ENCODE data around the gene TEX9.
"Not testable (repeated sequence)": the region's sequence is repeated elsewhere in the genome, so short reads cannot be mapped to it uniquely, and the experiment has no call there.

The TEX9 gene

GRCh38 chr15:56393277-56393676 lies 28.1 kb downstream of the TEX9 start:
- no peak overlapping the region for H3K9ac ChIP-seq (ENCODE audit: low read length in 2 of 2)
- H3K4me3 ChIP-seq (ENCODE audit: low read length in 2 of 2), result no peak overlapping the region

GRCh38 chr15:56394909-56395308 lies 29.7 kb downstream of the TEX9 start:
- H3K27me3 ChIP-seq (ENCODE audit: control insufficient read depth in 1 of 2, insufficient read depth in 2 of 2, low read length in 2 of 2), result no peaks in the 10 kb centered on the region
- no peaks in the 10 kb centered on the region for H3K4me1 ChIP-seq (ENCODE audit: control insufficient read depth, insufficient read depth, low read length)
- no peak overlapping the region for H3K4me3 ChIP-seq (ENCODE audit: low read length in 2 of 2)
- no peaks in the 10 kb centered on the region for H3K9me3 ChIP-seq (ENCODE audit: control insufficient read depth in 2 of 2, low read length in 2 of 2)
- H3K9ac ChIP-seq (ENCODE audit: low read length in 2 of 2), result no peak overlapping the region
- no peaks in the 10 kb centered on the region for H3K36me3 ChIP-seq (ENCODE audit: control insufficient read depth in 2 of 2, insufficient read depth in 2 of 2, low read length in 2 of 2)
- H3K27ac ChIP-seq (ENCODE audit: low read length), result no peak overlapping the region

More at GRCh38 chr15:56393277-56393676, 28.1 kb downstream of the TEX9 start:
- Histone ChIP-seq H3K4me1 (ENCODE audit: control insufficient read depth, insufficient read depth, low read length) (no peaks in the 10 kb centered on the region), H3K36me3 (ENCODE audit: control insufficient read depth in 2 of 2, insufficient read depth in 2 of 2, low read length in 2 of 2) (no peaks in the 10 kb centered on the region), H3K27ac (ENCODE audit: low read length) (no peak overlapping the region), H3K9me3 (ENCODE audit: control insufficient read depth in 2 of 2, low read length in 2 of 2) (no peaks in the 10 kb centered on the region), H3K27me3 (ENCODE audit: control insufficient read depth in 1 of 2, insufficient read depth in 2 of 2, low read length in 2 of 2) (no peaks in the 10 kb centered on the region)

GRCh38 chr15:56397325-56397724 lies 32.1 kb downstream of the TEX9 start:
- H3K4me1 ChIP-seq (ENCODE audit: control insufficient read depth, insufficient read depth, low read length); H3K27me3 ChIP-seq (ENCODE audit: control insufficient read depth in 1 of 2, insufficient read depth in 2 of 2, low read length in 2 of 2); H3K4me3 ChIP-seq (ENCODE audit: low read length in 2 of 2); H3K27ac ChIP-seq (ENCODE audit: low read length); H3K9ac ChIP-seq (ENCODE audit: low read length in 2 of 2); H3K36me3 ChIP-seq (ENCODE audit: control insufficient read depth in 2 of 2, insufficient read depth in 2 of 2, low read length in 2 of 2); H3K9me3 ChIP-seq (ENCODE audit: control insufficient read depth in 2 of 2, low read length in 2 of 2): not testable (repeated sequence)

- not testable (repeated sequence) for H3K9ac ChIP-seq (ENCODE audit: low read length in 2 of 2); H3K27me3 ChIP-seq (ENCODE audit: control insufficient read depth in 1 of 2, insufficient read depth in 2 of 2, low read length in 2 of 2); H3K9me3 ChIP-seq (ENCODE audit: control insufficient read depth in 2 of 2, low read length in 2 of 2); H3K27ac ChIP-seq (ENCODE audit: low read length); H3K4me3 ChIP-seq (ENCODE audit: low read length in 2 of 2); H3K4me1 ChIP-seq (ENCODE audit: control insufficient read depth, insufficient read depth, low read length); H3K36me3 ChIP-seq (ENCODE audit: control insufficient read depth in 2 of 2, insufficient read depth in 2 of 2, low read length in 2 of 2)
Measured at GRCh38 chr15:56399209-56399608, 34.0 kb downstream of the TEX9 start.

GRCh38 chr15:56410721-56411120 lies 45.5 kb downstream of the TEX9 start:
- no peak overlapping the region for H3K27ac ChIP-seq (ENCODE audit: low read length)

GRCh38 chr15:56411122-56411749 lies 46.0 kb downstream of the TEX9 start:
- Histone ChIP-seq H3K4me3 (ENCODE audit: low read length in 2 of 2) (no peak overlapping the region), H3K9ac (ENCODE audit: low read length in 2 of 2) (no peak overlapping the region), H3K9me3 (ENCODE audit: control insufficient read depth in 2 of 2, low read length in 2 of 2) (no peaks in the 10 kb centered on the region), H3K27me3 (ENCODE audit: control insufficient read depth in 1 of 2, insufficient read depth in 2 of 2, low read length in 2 of 2) (no peaks in the 10 kb centered on the region), H3K4me1 (ENCODE audit: control insufficient read depth, insufficient read depth, low read length) (no peaks in the 10 kb centered on the region), H3K36me3 (ENCODE audit: control insufficient read depth in 2 of 2, insufficient read depth in 2 of 2, low read length in 2 of 2) (no peaks in the 10 kb centered on the region), H3K27ac (ENCODE audit: low read length) (no peak overlapping the region)

More at GRCh38 chr15:56410721-56411120, 45.5 kb downstream of the TEX9 start:
- no peaks in the 10 kb centered on the region for H3K27me3 ChIP-seq (ENCODE audit: control insufficient read depth in 1 of 2, insufficient read depth in 2 of 2, low read length in 2 of 2)
- no peak overlapping the region for H3K4me3 ChIP-seq (ENCODE audit: low read length in 2 of 2)
- no peaks in the 10 kb centered on the region for H3K4me1 ChIP-seq (ENCODE audit: control insufficient read depth, insufficient read depth, low read length)
- no peaks in the 10 kb centered on the region for H3K36me3 ChIP-seq (ENCODE audit: control insufficient read depth in 2 of 2, insufficient read depth in 2 of 2, low read length in 2 of 2)
- H3K9me3 ChIP-seq (ENCODE audit: control insufficient read depth in 2 of 2, low read length in 2 of 2), result no peaks in the 10 kb centered on the region
- H3K9ac ChIP-seq (ENCODE audit: low read length in 2 of 2), result no peak overlapping the region

- H3K27me3 ChIP-seq (ENCODE audit: control insufficient read depth in 1 of 2, insufficient read depth in 2 of 2, low read length in 2 of 2); H3K9me3 ChIP-seq (ENCODE audit: control insufficient read depth in 2 of 2, low read length in 2 of 2); H3K9ac ChIP-seq (ENCODE audit: low read length in 2 of 2); H3K4me3 ChIP-seq (ENCODE audit: low read length in 2 of 2); H3K27ac ChIP-seq (ENCODE audit: low read length); H3K36me3 ChIP-seq (ENCODE audit: control insufficient read depth in 2 of 2, insufficient read depth in 2 of 2, low read length in 2 of 2); H3K4me1 ChIP-seq (ENCODE audit: control insufficient read depth, insufficient read depth, low read length): not testable (repeated sequence)
Measured at GRCh38 chr15:56413114-56413733, 48.0 kb downstream of the TEX9 start.

- H3K9ac ChIP-seq (ENCODE audit: low read length in 2 of 2), result no peak overlapping the region
- H3K4me1 ChIP-seq (ENCODE audit: control insufficient read depth, insufficient read depth, low read length), result no peaks in the 10 kb centered on the region
- H3K9me3 ChIP-seq (ENCODE audit: control insufficient read depth in 2 of 2, low read length in 2 of 2), result no peaks in the 10 kb centered on the region
- H3K4me3 ChIP-seq (ENCODE audit: low read length in 2 of 2), result no peak overlapping the region
- no peaks in the 10 kb centered on the region for H3K27me3 ChIP-seq (ENCODE audit: control insufficient read depth in 1 of 2, insufficient read depth in 2 of 2, low read length in 2 of 2)
- H3K36me3 ChIP-seq (ENCODE audit: control insufficient read depth in 2 of 2, insufficient read depth in 2 of 2, low read length in 2 of 2), result no peaks in the 10 kb centered on the region
- H3K27ac ChIP-seq (ENCODE audit: low read length), result no peak overlapping the region
Measured at GRCh38 chr15:56425276-56425675, 60.0 kb downstream of the TEX9 start.

GRCh38 chr15:56425976-56426375 lies 60.8 kb downstream of the TEX9 start:
- no peak overlapping the region for H3K27ac ChIP-seq (ENCODE audit: low read length)
- no peak overlapping the region for H3K4me3 ChIP-seq (ENCODE audit: low read length in 2 of 2)
- no peaks in the 10 kb centered on the region for H3K36me3 ChIP-seq (ENCODE audit: control insufficient read depth in 2 of 2, insufficient read depth in 2 of 2, low read length in 2 of 2)
- H3K9me3 ChIP-seq (ENCODE audit: control insufficient read depth in 2 of 2, low read length in 2 of 2), result no peaks in the 10 kb centered on the region
- H3K4me1 ChIP-seq (ENCODE audit: control insufficient read depth, insufficient read depth, low read length), result no peaks in the 10 kb centered on the region
- no peak overlapping the region for H3K9ac ChIP-seq (ENCODE audit: low read length in 2 of 2)
- no peaks in the 10 kb centered on the region for H3K27me3 ChIP-seq (ENCODE audit: control insufficient read depth in 1 of 2, insufficient read depth in 2 of 2, low read length in 2 of 2)

GRCh38 chr15:56428821-56429458 lies 63.7 kb downstream of the TEX9 start:
- no peaks in the 10 kb centered on the region for H3K4me1 ChIP-seq (ENCODE audit: control insufficient read depth, insufficient read depth, low read length)
- no peaks in the 10 kb centered on the region for H3K9me3 ChIP-seq (ENCODE audit: control insufficient read depth in 2 of 2, low read length in 2 of 2)
- H3K27ac ChIP-seq (ENCODE audit: low read length), result no peak overlapping the region
- H3K4me3 ChIP-seq (ENCODE audit: low read length in 2 of 2), result no peak overlapping the region
- H3K9ac ChIP-seq (ENCODE audit: low read length in 2 of 2), result no peak overlapping the region
- H3K36me3 ChIP-seq (ENCODE audit: control insufficient read depth in 2 of 2, insufficient read depth in 2 of 2, low read length in 2 of 2), result no peaks in the 10 kb centered on the region
- H3K27me3 ChIP-seq (ENCODE audit: control insufficient read depth in 1 of 2, insufficient read depth in 2 of 2, low read length in 2 of 2), result no peaks in the 10 kb centered on the region

- Histone ChIP-seq H3K27ac (ENCODE audit: low read length) (no peak overlapping the region), H3K4me1 (ENCODE audit: control insufficient read depth, insufficient read depth, low read length) (no peaks in the 10 kb centered on the region), H3K9ac (ENCODE audit: low read length in 2 of 2) (no peak overlapping the region), H3K36me3 (ENCODE audit: control insufficient read depth in 2 of 2, insufficient read depth in 2 of 2, low read length in 2 of 2) (no peaks in the 10 kb centered on the region), H3K27me3 (ENCODE audit: control insufficient read depth in 1 of 2, insufficient read depth in 2 of 2, low read length in 2 of 2) (no peaks in the 10 kb centered on the region), H3K4me3 (ENCODE audit: low read length in 2 of 2) (no peak overlapping the region), H3K9me3 (ENCODE audit: control insufficient read depth in 2 of 2, low read length in 2 of 2) (no peaks in the 10 kb centered on the region)
Measured at GRCh38 chr15:56432304-56432703, 67.1 kb downstream of the TEX9 start.

Measured in stomach smooth muscle (tissue), 2 donors.